Measurements from ENCODE around the gene NET1.

Gene NET1

DNA sequence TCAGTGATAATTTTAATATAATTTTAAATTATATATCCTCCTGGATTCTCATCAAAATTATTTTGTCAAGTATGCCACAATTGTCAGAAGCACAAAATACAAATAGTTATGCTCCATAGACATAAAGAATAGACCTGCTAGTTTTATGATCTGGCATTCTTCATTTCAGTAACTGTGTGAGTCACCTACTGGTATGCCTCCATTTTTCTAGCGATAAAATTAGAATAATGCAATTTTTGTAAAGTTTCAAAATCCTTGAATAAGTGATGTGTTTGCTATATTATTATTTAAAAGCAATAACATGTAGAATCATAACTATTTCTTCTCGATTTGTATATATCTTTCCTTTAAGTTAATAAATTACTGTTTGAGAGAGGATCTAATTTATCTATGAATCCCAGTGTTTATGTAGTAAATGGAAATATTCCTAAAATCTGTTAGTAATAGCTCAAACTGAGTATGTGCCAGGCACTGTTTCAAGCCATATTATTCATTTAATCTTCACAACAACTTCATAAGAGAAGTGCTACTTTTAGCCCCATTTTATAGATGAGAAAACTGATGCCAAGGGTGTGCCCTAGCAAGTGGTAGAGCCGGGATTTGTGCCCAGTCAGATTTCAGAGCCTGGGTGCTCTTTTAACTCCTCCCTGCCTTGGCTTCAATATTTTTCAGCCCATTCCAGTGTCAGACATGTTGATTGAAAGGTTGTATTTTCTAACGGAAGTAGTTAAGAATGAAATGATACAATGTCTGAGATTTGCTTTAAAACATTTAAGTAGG is 38.4 kb downstream of the NET1 start:
- TF ChIP-seq, protein P1, sequence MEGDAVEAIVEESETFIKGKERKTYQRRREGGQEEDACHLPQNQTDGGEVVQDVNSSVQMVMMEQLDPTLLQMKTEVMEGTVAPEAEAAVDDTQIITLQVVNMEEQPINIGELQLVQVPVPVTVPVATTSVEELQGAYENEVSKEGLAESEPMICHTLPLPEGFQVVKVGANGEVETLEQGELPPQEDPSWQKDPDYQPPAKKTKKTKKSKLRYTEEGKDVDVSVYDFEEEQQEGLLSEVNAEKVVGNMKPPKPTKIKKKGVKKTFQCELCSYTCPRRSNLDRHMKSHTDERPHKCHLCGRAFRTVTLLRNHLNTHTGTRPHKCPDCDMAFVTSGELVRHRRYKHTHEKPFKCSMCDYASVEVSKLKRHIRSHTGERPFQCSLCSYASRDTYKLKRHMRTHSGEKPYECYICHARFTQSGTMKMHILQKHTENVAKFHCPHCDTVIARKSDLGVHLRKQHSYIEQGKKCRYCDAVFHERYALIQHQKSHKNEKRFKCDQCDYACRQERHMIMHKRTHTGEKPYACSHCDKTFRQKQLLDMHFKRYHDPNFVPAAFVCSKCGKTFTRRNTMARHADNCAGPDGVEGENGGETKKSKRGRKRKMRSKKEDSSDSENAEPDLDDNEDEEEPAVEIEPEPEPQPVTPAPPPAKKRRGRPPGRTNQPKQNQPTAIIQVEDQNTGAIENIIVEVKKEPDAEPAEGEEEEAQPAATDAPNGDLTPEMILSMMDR (IDR thresholded peaks at IDR 0.05; ENCODE audit: low read depth, low read length) = no peak
- no peak overlapping the region for H3K4me3 ChIP-seq (ENCODE audit: low read depth, low read length)

DNA sequence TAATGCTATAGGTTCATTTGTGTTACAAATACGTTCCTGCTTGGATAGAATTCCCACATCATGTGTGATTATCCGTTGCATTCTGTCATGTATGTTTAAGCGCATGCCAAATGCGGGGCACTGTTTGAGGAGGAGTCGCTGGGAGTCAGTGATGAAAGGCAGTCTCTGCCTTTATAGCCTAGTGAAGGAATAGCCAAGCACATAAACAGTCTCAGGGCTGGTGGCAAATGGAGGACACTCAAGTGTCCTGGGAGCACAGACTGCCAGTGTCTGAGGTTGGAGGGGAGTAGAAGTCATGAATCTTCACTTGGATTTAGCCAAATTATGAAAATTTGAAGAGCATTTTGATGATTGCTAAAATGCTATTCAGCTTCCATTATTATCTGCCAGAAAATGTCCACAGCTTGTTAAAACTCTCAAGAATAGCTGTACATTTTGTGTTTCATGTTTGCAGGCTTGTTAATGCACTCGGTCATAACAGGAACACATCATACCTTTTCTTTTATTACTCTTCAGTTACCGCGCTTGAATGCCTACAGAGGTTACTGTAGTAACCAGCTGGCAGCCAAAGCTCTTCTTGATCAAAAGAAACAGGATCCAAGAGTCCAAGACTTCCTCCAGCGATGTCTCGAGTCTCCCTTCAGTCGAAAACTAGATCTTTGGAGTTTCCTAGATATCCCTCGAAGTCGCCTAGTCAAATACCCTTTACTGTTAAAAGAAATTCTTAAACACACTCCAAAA is 41.6 kb downstream of the NET1 start:
- no peak overlapping the region for H3K4me3 ChIP-seq (ENCODE audit: low read depth, low read length)
- TF ChIP-seq, protein P1 (IDR thresholded peaks at IDR 0.05; ENCODE audit: low read depth, low read length) = no peak

DNA sequence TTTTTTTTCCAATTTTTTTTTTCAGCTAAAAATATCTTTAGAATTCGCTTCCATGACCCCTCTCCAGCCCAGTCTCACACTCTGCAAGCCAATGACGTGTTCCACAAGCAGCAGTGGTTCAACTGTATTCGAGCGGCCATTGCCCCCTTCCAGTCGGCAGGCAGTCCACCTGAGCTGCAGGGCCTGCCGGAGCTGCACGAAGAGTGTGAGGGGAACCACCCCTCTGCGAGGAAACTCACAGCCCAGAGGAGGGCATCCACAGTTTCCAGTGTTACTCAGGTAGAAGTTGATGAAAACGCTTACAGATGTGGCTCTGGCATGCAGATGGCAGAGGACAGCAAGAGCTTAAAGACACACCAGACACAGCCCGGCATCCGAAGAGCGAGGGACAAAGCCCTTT is 44.2 kb downstream of the NET1 start:
- TF ChIP-seq, protein P1 (IDR thresholded peaks at IDR 0.05; ENCODE audit: low read depth, low read length) = no peak
- no peak overlapping the region for H3K4me3 ChIP-seq (ENCODE audit: low read depth, low read length)

DNA sequence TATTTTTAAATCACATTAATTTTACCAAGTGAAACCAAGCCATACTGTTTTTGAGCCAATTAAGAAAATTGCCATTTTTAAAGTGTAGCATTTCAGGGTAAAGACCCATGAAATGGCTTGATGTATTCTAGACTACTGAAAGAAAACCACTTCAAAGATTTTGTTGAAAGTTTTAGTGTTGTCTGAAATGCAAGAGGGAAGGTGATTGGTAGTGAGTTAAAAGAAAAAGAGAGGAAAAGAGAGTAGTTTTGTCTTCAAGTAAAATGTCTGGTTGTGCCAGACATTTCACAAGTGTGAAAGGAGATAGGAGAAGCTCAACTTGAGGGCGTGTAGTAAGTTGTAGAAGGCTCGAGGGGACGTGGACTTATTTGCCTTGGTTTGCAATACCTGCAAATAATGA is 45.4 kb downstream of the NET1 start:
- TF ChIP-seq, protein P1 (IDR thresholded peaks at IDR 0.05; ENCODE audit: low read depth, low read length) = no peak

DNA sequence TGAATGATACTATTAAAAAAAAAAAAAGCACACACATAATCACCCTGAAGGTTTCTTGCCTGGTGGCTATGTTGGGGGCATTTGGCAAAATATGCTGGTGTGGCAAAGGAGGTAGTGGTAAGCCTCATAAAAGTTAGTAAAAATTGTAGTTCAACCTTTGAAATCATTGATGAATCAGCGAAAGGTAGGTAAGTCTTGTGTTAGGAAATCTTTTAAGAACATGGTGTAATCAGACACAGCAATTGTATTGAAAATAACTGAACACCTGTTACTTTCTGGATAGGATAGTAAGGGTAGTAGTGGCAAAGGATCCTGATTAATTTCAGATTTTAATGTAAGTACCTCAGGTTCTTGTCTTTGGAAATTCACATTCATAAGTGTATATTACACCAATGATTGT is 46.1 kb downstream of the NET1 start:
- H3K4me3 ChIP-seq (ENCODE audit: low read depth, low read length) = no peak overlapping the region
- TF ChIP-seq, protein P1 (IDR thresholded peaks at IDR 0.05; ENCODE audit: low read depth, low read length) = no peak

More for the DNA sequence above, 45.4 kb downstream of the NET1 start:
- H3K4me3 ChIP-seq (ENCODE audit: low read depth, low read length) = no peak overlapping the region

DNA sequence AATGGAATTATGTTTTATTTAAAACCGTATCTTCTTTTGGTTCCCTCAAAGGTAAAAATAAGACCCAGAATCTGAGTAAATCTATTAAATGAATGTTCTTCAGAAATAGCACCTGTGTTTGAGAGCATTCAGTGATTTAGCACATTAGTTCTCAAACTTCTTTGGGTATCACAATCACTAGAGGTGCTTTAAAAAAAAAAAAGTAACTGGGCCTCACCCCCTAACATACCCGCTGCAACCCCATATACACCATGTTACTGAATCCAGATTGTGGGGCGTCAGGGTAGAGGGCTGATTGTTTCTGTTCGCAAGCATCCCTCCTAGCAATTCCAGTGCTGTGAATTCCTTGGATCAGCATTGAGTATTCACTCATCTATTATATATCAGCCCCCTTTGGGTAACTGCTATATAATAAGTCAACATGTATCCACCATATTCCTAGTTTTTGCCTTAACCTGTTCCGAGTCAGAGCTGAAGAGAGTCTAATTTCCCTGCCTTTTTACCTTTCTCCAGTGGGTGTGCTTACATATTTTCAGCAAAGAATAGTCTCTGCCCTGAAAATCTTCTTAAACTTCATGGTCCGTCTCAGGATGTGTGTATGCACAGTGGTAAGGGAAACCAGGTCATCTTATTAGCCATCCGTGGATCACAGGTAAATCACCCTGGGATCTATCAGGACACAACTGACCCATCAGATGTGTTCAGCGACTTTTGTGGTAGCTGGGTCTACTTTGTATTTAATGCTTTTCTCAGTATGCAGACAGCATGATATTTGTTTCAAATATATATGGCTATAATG is 46.8 kb downstream of the NET1 start:
- TF ChIP-seq, protein P1 (IDR thresholded peaks at IDR 0.05; ENCODE audit: low read depth, low read length) = no peak

More for the DNA sequence above, 46.8 kb downstream of the NET1 start:
- no peak overlapping the region for H3K4me3 ChIP-seq (ENCODE audit: low read depth, low read length)
